Left lung (tissue), 10 donors: ENCODE measurements around the gene AKAP13. TPM values are rescaled to one million over a fixed set of nuclear protein-coding genes. Genes with fewer than 3 reads are reported as not detected.

Experiments used
- ATAC-seq: fragments of 200-7000 bp; cut with Tn5 transposase; one replicate; pipeline ENCODE4 v1.9.1; 2020; ENCODE audit warnings: moderate library complexity
- DNase-seq, 4 donors: peaks; one replicate each; pipeline ENCODE4 v3.0.0-alpha.2; 2013 to 2020
- H3K27ac ChIP-seq, 2 donors: fragments of 200-600 bp; sonication (generic) in 1 of 2; one replicate each; pipeline versions ENCODE4 v1.5.0 to v1.8.0; 2020 to 2021
- H3K27me3 ChIP-seq, 2 donors: fragments of 200-600 bp; sonication (generic) in 1 of 2; one replicate each; pipeline versions ENCODE4 v1.5.0 to v1.8.0; 2020 to 2021
- H3K36me3 ChIP-seq, 2 donors: fragments of 200-600 bp; sonication (generic) in 1 of 2; one replicate each; pipeline versions ENCODE4 v1.5.0 to v1.8.0; 2020 to 2021
- H3K4me1 ChIP-seq, 2 donors: fragments of 200-600 bp; one replicate each; pipeline ENCODE4 v1.8.0; 2021
- H3K4me3 ChIP-seq, 2 donors: fragments of 200-600 bp; sonication (generic) in 1 of 2; one replicate each; pipeline versions ENCODE4 v1.5.0 to v1.8.0; 2020 to 2021; ENCODE audit warnings: mild to moderate bottlenecking in 1 of 2
- H3K9me3 ChIP-seq, 2 donors: fragments of 200-600 bp; sonication (generic) in 1 of 2; one replicate each; pipeline versions ENCODE4 v1.5.0 to v1.8.0; 2020 to 2021
- intact Hi-C, 2 donors: fragments of 100-400 bp; cut with DNase I; formaldehyde crosslinking; loops; one replicate each; pipeline versions ENCODE4 v1.11.2 to v1.14.2; 2022
- polyA plus RNA-seq, 6 donors: library from polyadenylated mRNA; unstranded; fragments of 120-200 nt; gene quantifications; one replicate each; pipeline ENCODE4 v1.2.1, GENCODE V29; 2013; ENCODE audit not compliant: insufficient read length in 6 of 6
- total RNA-seq, 2 donors: library from RNA; stranded (reverse); fragmentation: NEBNext Ultra II Directional; extraction: Animal tissue kit (Norgen Biotek cat#: 25700); gene quantifications; one replicate each; pipeline ENCODE4 v1.2.1, GENCODE V29; 2021
- TF ChIP-seq, protein P1 (sequence below), 2 donors: fragments of 200-600 bp; sonication (generic) in 1 of 2; IDR thresholded peaks; one replicate each; pipeline versions ENCODE4 v1.5.0 to v1.8.0; 2021; ENCODE audit warnings: antibody characterized with exemption in 2 of 2
- donor health status: DM: no; HTN: yes; CAD: no.
- donor health status: DM: no; HTN: no; CAD: no.

Gene AKAP13
- total and polyA plus RNA-seq, 8 donors: 93.6 to 346 (median 102) TPM

DNA sequence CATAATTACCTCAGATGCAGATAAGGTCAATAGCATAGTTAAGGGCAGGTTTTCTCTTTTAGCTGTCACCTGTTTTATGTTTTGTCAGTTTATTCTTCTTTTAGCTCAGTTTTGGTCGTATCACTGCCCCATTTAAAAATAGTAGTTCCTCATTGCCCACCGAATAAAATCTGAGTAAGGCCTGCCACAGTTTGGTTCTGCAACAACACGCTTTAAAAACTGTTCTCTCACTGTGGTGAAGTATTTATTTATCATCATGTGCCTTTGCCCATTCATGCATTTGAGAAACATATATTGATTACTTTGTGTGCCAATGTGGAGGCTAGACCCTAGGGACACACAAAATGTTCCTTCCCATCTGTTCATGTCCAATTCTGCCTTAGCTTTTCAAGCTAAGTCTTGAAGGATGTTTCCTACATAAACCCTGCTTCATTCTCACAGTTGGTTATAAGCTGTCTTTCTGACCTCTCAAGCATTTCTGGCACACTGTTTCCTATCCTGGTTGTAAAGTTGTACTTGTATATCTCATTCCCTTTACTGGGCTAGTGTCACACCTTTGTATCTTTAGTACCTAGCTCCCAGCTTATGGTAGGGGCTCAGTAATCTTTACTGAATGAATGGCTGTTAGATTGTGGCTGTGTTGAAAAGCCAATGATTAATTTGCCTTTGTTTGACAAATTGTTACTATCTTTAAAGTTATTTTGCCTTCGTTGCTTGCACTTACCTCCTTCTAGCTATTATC is 23.9 kb downstream of the AKAP13 start:
- intact Hi-C loops: no loop called here
- peaks cover 45 to 76% of the 10 kb centered on the region in 2 donors for H3K4me1 ChIP-seq
- peak overlapping the region; percentile 9 to 45 for H3K27ac ChIP-seq
- ATAC-seq (no peak), DNase-seq (no peak)
- TF ChIP-seq, protein P1, sequence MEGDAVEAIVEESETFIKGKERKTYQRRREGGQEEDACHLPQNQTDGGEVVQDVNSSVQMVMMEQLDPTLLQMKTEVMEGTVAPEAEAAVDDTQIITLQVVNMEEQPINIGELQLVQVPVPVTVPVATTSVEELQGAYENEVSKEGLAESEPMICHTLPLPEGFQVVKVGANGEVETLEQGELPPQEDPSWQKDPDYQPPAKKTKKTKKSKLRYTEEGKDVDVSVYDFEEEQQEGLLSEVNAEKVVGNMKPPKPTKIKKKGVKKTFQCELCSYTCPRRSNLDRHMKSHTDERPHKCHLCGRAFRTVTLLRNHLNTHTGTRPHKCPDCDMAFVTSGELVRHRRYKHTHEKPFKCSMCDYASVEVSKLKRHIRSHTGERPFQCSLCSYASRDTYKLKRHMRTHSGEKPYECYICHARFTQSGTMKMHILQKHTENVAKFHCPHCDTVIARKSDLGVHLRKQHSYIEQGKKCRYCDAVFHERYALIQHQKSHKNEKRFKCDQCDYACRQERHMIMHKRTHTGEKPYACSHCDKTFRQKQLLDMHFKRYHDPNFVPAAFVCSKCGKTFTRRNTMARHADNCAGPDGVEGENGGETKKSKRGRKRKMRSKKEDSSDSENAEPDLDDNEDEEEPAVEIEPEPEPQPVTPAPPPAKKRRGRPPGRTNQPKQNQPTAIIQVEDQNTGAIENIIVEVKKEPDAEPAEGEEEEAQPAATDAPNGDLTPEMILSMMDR (IDR thresholded peaks at IDR 0.05): no peak
- no peak overlapping the region for H3K4me3 ChIP-seq
- H3K36me3 ChIP-seq: no peaks in the 10 kb centered on the region
- H3K9me3 ChIP-seq: no peaks in the 10 kb centered on the region
- no peaks in the 10 kb centered on the region for H3K27me3 ChIP-seq

DNA sequence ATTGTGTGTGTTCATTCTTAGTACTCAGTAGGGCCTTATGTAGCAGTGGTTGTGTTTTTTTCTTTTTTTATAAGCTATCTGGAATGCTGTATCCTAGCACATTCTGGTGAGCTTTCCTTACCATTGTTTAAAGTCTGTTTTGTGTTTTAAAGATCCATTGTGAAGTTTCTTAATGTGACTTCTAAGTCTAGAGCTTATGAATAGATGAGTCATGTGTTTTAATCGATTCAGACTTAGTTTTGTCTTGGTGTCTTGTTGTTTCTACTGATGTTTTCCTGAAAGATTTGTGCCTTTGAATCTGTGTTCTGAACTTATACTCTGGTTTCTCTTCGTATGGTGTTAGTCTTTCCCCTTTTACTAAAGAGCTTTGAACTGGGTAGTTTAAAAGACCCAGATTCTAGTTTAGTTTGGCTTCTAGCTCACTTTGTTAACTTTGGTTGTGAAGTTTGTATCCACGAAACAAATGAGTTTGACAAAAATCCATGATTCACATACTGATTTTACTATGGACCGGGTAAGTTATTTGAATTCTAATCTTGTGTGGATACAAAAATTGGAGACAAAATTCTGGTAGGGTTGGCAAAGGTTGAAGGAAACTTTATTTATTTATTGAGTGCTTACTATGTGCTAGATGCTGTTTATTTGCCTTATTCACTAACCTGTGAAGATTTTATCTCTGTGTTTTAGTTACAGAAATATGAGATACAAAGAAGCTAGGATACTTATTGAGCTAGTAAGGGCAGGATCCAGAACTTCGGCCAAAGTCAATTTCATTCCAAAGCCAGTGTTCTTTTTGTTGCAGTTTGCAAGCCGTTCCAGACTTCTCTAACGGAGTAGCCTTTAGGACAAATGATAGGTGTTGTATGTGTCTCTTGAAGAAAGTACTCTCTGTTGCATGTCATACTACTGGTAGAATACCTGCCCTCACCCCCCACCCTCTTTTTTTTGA is 24.8 kb downstream of the AKAP13 start:
- H3K36me3 ChIP-seq: no peaks in the 10 kb centered on the region
- no peak for DNase-seq
- peak overlapping the region; percentile 13 to 45 for H3K27ac ChIP-seq
- intact Hi-C loops: no loop called here
- H3K4me3 ChIP-seq: no peak overlapping the region
- ATAC-seq: no peak
- H3K9me3 ChIP-seq: no peaks in the 10 kb centered on the region
- H3K27me3 ChIP-seq: no peaks in the 10 kb centered on the region
- H3K4me1 ChIP-seq: peaks cover 45 to 76% of the 10 kb centered on the region in 2 donors
- TF ChIP-seq, protein P1 (IDR thresholded peaks at IDR 0.05): no peak

DNA sequence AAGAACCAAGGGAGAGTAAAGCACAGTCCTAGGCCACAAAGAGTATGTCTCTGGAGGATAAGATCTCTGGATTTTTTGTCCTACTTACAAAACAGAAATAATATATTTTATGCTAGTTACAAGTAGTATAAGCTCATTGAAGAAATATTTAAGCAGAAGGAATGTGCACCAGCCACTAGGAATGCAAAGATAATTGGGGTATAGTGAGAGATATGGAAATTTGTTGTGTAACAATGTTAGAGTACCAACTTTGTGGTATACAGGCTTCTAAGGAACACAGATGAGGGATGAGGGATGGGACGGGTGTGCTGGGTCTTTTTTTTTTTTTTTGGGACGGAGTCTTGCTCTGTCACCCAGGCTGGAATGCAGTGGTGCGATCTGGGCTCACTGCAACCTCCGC is 26.5 kb downstream of the AKAP13 start:
- ATAC-seq (no peak), DNase-seq (no peak)
- Histone ChIP-seq H3K27me3 (no peaks in the 10 kb centered on the region), H3K4me3 (no peak overlapping the region), H3K27ac (peak overlapping the region in 1 of 2 donors; percentile 70), H3K4me1 (peaks cover 41 to 73% of the 10 kb centered on the region in 2 donors), H3K36me3 (no peaks in the 10 kb centered on the region), H3K9me3 (no peaks in the 10 kb centered on the region)
- TF ChIP-seq, protein P1 (IDR thresholded peaks at IDR 0.05): no peak
- intact Hi-C loops: no loop called here

DNA sequence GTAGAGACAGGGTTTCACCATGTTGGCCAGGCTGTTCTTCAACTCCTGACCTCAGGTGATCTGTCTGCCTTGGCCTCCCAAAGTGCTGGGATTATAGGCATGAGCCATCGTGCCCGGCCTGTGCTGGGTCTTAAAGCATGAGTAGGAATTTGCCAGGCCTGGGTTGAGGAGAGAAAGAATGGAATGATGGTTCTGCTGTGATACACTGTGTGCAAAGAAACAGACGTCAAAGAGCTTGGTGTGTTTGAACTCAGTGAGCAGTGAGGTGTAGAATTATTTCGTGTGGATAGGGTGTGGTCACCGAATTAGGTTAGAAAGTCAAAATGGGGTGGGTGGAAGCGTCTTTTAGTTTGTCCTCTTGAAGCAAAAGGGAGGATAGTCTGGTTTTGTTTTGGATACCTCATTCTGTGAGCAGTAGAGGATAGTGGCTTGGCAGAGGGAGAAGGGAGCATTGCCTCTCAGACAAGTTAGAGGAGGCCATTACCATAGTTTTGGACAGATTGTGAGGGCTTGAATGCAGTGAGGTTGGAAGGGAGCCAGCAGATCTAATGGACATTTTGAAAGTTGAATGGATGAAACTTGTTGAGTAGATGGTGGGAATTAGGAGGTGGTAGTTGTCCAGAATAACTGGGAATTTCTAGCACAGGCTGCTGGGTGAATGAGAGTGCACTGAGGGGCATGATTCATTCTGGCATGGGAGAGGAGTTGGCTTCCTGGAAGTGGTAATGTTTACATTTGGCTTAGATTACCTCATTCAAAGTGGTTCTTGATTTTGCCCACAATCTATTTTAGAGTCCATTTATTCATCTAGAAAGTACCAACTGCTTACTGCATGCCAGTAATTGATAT is 27.2 kb downstream of the AKAP13 start:
- Histone ChIP-seq H3K27me3 (no peaks in the 10 kb centered on the region), H3K4me3 (peak overlapping the region in 1 of 2 donors; percentile 18), H3K27ac (peak overlapping the region; percentile 67 to 70), H3K36me3 (no peaks in the 10 kb centered on the region), H3K4me1 (peaks cover 36 to 73% of the 10 kb centered on the region in 2 donors), H3K9me3 (no peaks in the 10 kb centered on the region)
- DNase-seq (peak in 1 of 4 donors; percentile 43), ATAC-seq (peak; percentile 89)
- intact Hi-C loops: no loop called here
- TF ChIP-seq, protein P1 (IDR thresholded peaks at IDR 0.05): no peak
